Stimulated activated CD8-positive, alpha-beta memory T cell treated with anti-CD3 and anti-CD28 coated beads, Interleukin-15, amount 100 ng/mL, for 24 hours (primary cell): ENCODE results near the gene APPL1.

Source experiments
- DNase-seq: peaks from one replicate; pipeline ENCODE4 v3.0.0-alpha.2; 2020; ENCODE audit warnings: low read depth

Gene APPL1

GRCh38 chr3:57227204-57227929 lies at the start of gene APPL1:
APPL1 (plus strand) TSS chr3:57227729; CDS start chr3:57227884, 155 bp downstream.
- DNase-seq = peak; percentile 84

GRCh38 chr3:57179580-57180410 lies 47.7 kb upstream of the APPL1 start:
- DNase-seq = no peak

GRCh38 chr3:57184526-57184925 lies 43.0 kb upstream of the APPL1 start:
- DNase-seq = no peak

GRCh38 chr3:57192028-57192427 lies 35.5 kb upstream of the APPL1 start:
- DNase-seq = no peak

GRCh38 chr3:57194641-57195040 lies 32.9 kb upstream of the APPL1 start:
- DNase-seq = no peak

- DNase-seq = no peak
Measured at GRCh38 chr3:57199895-57200297, 27.6 kb upstream of the APPL1 start, which contains the start of gene HESX1. HESX1 (minus strand) TSS chr3:57199978; CDS start chr3:57199918, 60 bp downstream.

- no peak for DNase-seq
Measured at GRCh38 chr3:57206423-57206822, 21.1 kb upstream of the APPL1 start.

GRCh38 chr3:57221883-57222282 lies 5.6 kb upstream of the APPL1 start:
- no peak for DNase-seq

GRCh38 chr3:57224856-57225255 lies 2.7 kb upstream of the APPL1 start:
- no peak for DNase-seq

- DNase-seq = no peak
Measured at GRCh38 chr3:57226176-57226575, 1.4 kb upstream of the APPL1 start.

- DNase-seq = peak; percentile 28
Measured at GRCh38 chr3:57227930-57228751, 612 bp downstream of the APPL1 start.

GRCh38 chr3:57230006-57230405 lies 2.5 kb downstream of the APPL1 start:
- DNase-seq = no peak

- DNase-seq = no peak
Measured at GRCh38 chr3:57233799-57234198, 6.3 kb downstream of the APPL1 start.

- no peak for DNase-seq
Measured at GRCh38 chr3:57234613-57235575, 7.4 kb downstream of the APPL1 start.

GRCh38 chr3:57244946-57245345 lies 17.4 kb downstream of the APPL1 start:
- no peak for DNase-seq

- DNase-seq = no peak
Measured at GRCh38 chr3:57252404-57252803, 24.9 kb downstream of the APPL1 start.

GRCh38 chr3:57256844-57257243 lies 29.3 kb downstream of the APPL1 start:
- DNase-seq = no peak

- no peak for DNase-seq
Measured at GRCh38 chr3:57257678-57258077, 30.1 kb downstream of the APPL1 start.

- no peak for DNase-seq
Measured at GRCh38 chr3:57261119-57261518, 33.6 kb downstream of the APPL1 start.

- DNase-seq = no peak
Measured at GRCh38 chr3:57261929-57262328, 34.4 kb downstream of the APPL1 start.

GRCh38 chr3:57268416-57268815 lies 40.9 kb downstream of the APPL1 start:
- DNase-seq = no peak
